DOHH2 (cell line): ENCODE measurements around the gene AGAP2.

ENCODE experiments used
- H3F3A ChIP-seq: fragments of 200-600 bp; sonication (generic), shearing (Covaris generic); 2 replicates; pipeline ENCODE4 v1.6.0; 2016; ENCODE audit warnings: antibody characterized with exemption, mild to moderate bottlenecking; ENCODE audit not compliant: control insufficient read depth, insufficient read depth
- H3K27ac ChIP-seq: fragments of 200-600 bp; sonication (generic); 2 replicates; pipeline ENCODE4 v1.5.1; 2014; ENCODE audit warnings: low read depth, mild to moderate bottlenecking, low read length, moderate library complexity
- H3K27me3 ChIP-seq: fragments of 200-600 bp; sonication (generic); 2 replicates; pipeline ENCODE4 v1.6.1; 2014; ENCODE audit warnings: mild to moderate bottlenecking, low read length, mixed read lengths; ENCODE audit not compliant: control insufficient read depth
- H3K36me3 ChIP-seq: fragments of 200-600 bp; sonication (generic); 2 replicates; pipeline ENCODE4 v1.6.1; 2014; ENCODE audit warnings: mild to moderate bottlenecking, low read length, moderate library complexity, mixed read lengths; ENCODE audit not compliant: control insufficient read depth
- H3K4me1 ChIP-seq: fragments of 200-600 bp; sonication (generic); 2 replicates; pipeline ENCODE4 v1.6.1; 2014; ENCODE audit warnings: mild to moderate bottlenecking, low read length, mixed read lengths; ENCODE audit not compliant: control insufficient read depth
- H3K4me2 ChIP-seq: fragments of 200-600 bp; sonication (generic); 2 replicates; pipeline ENCODE4 v1.6.0; 2014; ENCODE audit warnings: mild to moderate bottlenecking, low read length, moderate library complexity
- H3K4me3 ChIP-seq: fragments of 200-600 bp; sonication (generic); 2 replicates; pipeline ENCODE4 v1.5.1; 2014; ENCODE audit warnings: mild to moderate bottlenecking, low read length, mixed read lengths
- H3K79me2 ChIP-seq: fragments of 200-600 bp; sonication (generic); 2 replicates; pipeline ENCODE4 v1.6.1; 2014; ENCODE audit warnings: mild to moderate bottlenecking, low read length, mixed read lengths; ENCODE audit not compliant: control insufficient read depth
- H3K9me2 ChIP-seq: fragments of 200-600 bp; sonication (generic); replicated peaks from 2 replicates; pipeline ENCODE4 v1.6.1; 2014; ENCODE audit warnings: mild to moderate bottlenecking, low read length, mixed read lengths; ENCODE audit not compliant: control insufficient read depth
- H3K9me3 ChIP-seq: fragments of 200-600 bp; sonication (generic); 2 replicates; pipeline ENCODE4 v1.6.1; 2014; ENCODE audit warnings: antibody characterized with exemption, low read length, mixed read lengths; ENCODE audit not compliant: control insufficient read depth, insufficient read depth
- H4K20me1 ChIP-seq: fragments of 200-600 bp; sonication (generic); 2 replicates; pipeline ENCODE4 v1.6.0; 2014; ENCODE audit warnings: low read depth, mild to moderate bottlenecking, antibody characterized with exemption, low read length, moderate library complexity; ENCODE audit not compliant: control insufficient read depth, insufficient read depth
- EZH2phosphoT487 ChIP-seq: fragments of 200-600 bp; sonication (generic); IDR thresholded peaks from 2 replicates; pipeline ENCODE4 v1.6.1; 2017; ENCODE audit warnings: borderline replicate concordance, mild to moderate bottlenecking, antibody characterized with exemption, low read length, moderate library complexity, mixed read lengths
- TF ChIP-seq, protein P1 (sequence below): fragments of 200-600 bp; sonication (generic); IDR thresholded peaks from one replicate; pipeline ENCODE4 v1.5.1; 2014; ENCODE audit warnings: antibody characterized with exemption, mild to moderate bottlenecking, low read depth, low read length; ENCODE audit not compliant: poor library complexity, severe bottlenecking

AGAP2 gene

GRCh38 chr12:57761391-57761998, 23.0 kb upstream of the AGAP2 start:
- Histone ChIP-seq H3K36me3 (peaks cover 48% of the 10 kb centered on the region), H3K27ac (no peak overlapping the region), H3K4me3 (no peak overlapping the region), H3K27me3 (peaks cover 24% of the 10 kb centered on the region), H3K79me2 (peaks cover 42% of the 10 kb centered on the region), H3K9me3 (no peaks in the 10 kb centered on the region), H3K4me2 (no peak overlapping the region), H3F3A (peaks cover 16% of the 10 kb centered on the region), H4K20me1 (peaks cover 16% of the 10 kb centered on the region; the same call in 1 of the 2 replicates), H3K4me1 (peaks cover 39% of the 10 kb centered on the region), H3K9me2 (no peaks in the 10 kb centered on the region)
- no peak for TF ChIP-seq EZH2phosphoT487
- TF ChIP-seq, protein P1, sequence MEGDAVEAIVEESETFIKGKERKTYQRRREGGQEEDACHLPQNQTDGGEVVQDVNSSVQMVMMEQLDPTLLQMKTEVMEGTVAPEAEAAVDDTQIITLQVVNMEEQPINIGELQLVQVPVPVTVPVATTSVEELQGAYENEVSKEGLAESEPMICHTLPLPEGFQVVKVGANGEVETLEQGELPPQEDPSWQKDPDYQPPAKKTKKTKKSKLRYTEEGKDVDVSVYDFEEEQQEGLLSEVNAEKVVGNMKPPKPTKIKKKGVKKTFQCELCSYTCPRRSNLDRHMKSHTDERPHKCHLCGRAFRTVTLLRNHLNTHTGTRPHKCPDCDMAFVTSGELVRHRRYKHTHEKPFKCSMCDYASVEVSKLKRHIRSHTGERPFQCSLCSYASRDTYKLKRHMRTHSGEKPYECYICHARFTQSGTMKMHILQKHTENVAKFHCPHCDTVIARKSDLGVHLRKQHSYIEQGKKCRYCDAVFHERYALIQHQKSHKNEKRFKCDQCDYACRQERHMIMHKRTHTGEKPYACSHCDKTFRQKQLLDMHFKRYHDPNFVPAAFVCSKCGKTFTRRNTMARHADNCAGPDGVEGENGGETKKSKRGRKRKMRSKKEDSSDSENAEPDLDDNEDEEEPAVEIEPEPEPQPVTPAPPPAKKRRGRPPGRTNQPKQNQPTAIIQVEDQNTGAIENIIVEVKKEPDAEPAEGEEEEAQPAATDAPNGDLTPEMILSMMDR: no peak

DNA sequence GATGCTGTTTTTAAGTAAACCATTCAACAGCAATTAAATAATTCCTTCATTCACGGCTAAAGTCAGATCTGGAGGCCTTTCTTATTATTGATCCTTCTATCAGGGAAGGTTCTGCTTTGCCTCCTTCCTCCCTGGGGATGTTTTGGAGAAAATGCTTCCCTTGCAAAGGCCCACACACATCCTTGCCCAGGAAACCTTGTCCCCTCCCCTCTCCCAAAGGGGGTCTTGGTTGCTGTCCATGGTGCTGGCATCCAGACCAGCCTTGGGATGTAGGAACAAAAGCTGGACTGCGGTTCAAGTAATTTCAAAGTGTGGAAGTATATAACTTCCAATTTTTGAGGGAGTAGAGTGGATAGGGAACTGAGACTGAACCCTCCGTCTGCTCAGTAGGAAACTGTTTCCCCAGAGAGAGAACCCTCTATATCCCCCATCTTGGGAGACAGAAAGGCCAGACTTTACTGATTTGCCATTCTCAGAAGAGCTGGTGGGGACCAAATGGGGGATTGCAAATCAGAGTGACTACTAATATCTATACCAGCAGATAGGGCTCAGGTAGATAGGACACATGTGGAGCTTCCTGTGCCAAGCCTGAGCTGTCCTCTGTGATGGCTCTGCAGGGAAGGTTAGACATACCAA, 21.9 kb upstream of the AGAP2 start:
- H3K4me2 ChIP-seq: no peak overlapping the region
- TF ChIP-seq EZH2phosphoT487: no peak
- TF ChIP-seq, protein P1: no peak
- H3K36me3 ChIP-seq: peaks cover 51% of the 10 kb centered on the region
- peaks cover 23% of the 10 kb centered on the region for H3F3A ChIP-seq
- H3K4me1 ChIP-seq: peaks cover 32% of the 10 kb centered on the region
- peaks cover 51% of the 10 kb centered on the region for H3K79me2 ChIP-seq
- no peaks in the 10 kb centered on the region for H3K9me3 ChIP-seq
- H4K20me1 ChIP-seq: peaks cover 16% of the 10 kb centered on the region; the same call in 1 of the 2 replicates
- no peak overlapping the region for H3K4me3 ChIP-seq
- H3K27me3 ChIP-seq: peaks cover 14% of the 10 kb centered on the region
- H3K27ac ChIP-seq: no peak overlapping the region
- H3K9me2 ChIP-seq: no peaks in the 10 kb centered on the region

GRCh38 chr12:57759360-57759980, 20.9 kb upstream of the AGAP2 start:
- TF ChIP-seq, protein P1: peak; percentile 78
- no peak for TF ChIP-seq EZH2phosphoT487
- peaks cover 25% of the 10 kb centered on the region for H3F3A ChIP-seq
- H3K4me1 ChIP-seq: peaks cover 24% of the 10 kb centered on the region
- no peaks in the 10 kb centered on the region for H3K9me2 ChIP-seq
- no peak overlapping the region for H3K27ac ChIP-seq
- peaks cover 16% of the 10 kb centered on the region; the same call in 1 of the 2 replicates for H4K20me1 ChIP-seq
- peaks cover 51% of the 10 kb centered on the region for H3K36me3 ChIP-seq
- H3K79me2 ChIP-seq: peaks cover 51% of the 10 kb centered on the region
- no peak overlapping the region for H3K4me3 ChIP-seq
- no peaks in the 10 kb centered on the region for H3K9me3 ChIP-seq
- H3K27me3 ChIP-seq: peaks cover 4% of the 10 kb centered on the region
- no peak overlapping the region for H3K4me2 ChIP-seq
